ENCODE results near the gene NHEJ1. TPM values are rescaled to one million over a fixed set of nuclear protein-coding genes. Genes with fewer than 3 reads are reported as not detected.

The NHEJ1 gene
- total RNA-seq, 1 experiment from 2014 or later: 16.7 TPM

DNA sequence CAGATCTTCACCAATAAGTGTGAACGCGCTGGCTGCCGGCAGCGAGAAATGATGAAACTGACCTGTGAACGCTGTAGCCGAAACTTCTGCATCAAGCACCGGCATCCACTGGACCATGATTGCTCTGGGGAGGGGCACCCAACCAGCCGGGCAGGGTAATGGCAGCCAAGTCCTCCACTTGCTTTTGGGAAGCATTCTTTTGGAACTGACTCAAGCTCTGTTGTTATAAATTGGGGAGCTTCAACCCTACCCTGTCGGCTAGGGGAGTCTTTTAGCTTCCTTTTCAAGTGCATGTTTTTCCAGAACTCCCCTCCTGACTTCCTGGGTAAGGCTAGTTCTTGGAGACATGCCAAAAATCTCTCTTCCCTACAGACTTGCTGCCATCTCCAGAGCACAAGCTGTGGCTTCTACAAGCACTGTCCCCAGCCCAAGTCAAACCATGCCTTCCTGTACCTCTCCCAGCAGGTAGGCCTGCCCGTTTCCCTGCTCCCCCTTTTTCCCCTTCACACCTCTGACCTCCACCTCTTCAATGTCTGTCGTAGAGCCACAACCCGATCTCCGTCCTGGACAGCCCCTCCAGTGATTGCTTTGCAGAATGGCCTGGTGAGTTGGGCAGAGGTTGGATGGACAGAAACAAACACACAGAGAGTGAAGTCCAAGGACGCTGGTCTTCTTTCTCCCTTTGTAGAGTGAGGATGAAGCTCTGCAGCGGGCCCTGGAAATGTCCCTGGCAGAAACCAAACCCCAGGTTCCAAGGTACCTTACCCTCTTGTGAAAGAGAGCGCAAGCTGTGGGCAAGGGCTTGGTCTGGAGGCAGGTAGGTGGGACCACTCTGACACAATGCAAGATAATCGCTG is 47.5 kb upstream of the NHEJ1 start:
- Histone ChIP-seq H3K27ac (ENCODE audit: low read length) (no peak overlapping the region), H3K27me3 (ENCODE audit: low read length) (no peaks in the 10 kb centered on the region), H3F3A (ENCODE audit: low read length, unreplicated experiment) (no peaks in the 10 kb centered on the region), H3K4me2 (ENCODE audit: low read length) (peak overlapping the region; percentile 96), H3K36me3 (ENCODE audit: low read depth, low read length) (peaks cover 2% of the 10 kb centered on the region; the same call in 1 of the 2 replicates), H3K79me2 (ENCODE audit: low read length) (peaks cover 5% of the 10 kb centered on the region; the same call in 1 of the 2 replicates), H4K20me1 (ENCODE audit: low read length) (no peaks in the 10 kb centered on the region), H3K9me3 (ENCODE audit: low read length) (no peaks in the 10 kb centered on the region), H3K9ac (ENCODE audit: low read length) (no peak overlapping the region), H3K4me3 (ENCODE audit: low read length) (peak overlapping the region; percentile 66), H3K9me2 (replicated peaks; ENCODE audit: low read length) (no peaks in the 10 kb centered on the region), H3K4me1 (ENCODE audit: insufficient read depth, low read length) (peaks cover 20% of the 10 kb centered on the region), H2AFZ (ENCODE audit: low read length) (peak overlapping the region; percentile 61)
- DNase-seq: peak; percentile 38
- TF ChIP-seq EZH2phosphoT487 (IDR thresholded peaks at IDR 0.05; ENCODE audit: borderline replicate concordance, low read length) (no peak), EZH2 (IDR thresholded peaks at IDR 0.05; ENCODE audit: low read length, unreplicated experiment) (no peak)
- TF ChIP-seq, protein P1, sequence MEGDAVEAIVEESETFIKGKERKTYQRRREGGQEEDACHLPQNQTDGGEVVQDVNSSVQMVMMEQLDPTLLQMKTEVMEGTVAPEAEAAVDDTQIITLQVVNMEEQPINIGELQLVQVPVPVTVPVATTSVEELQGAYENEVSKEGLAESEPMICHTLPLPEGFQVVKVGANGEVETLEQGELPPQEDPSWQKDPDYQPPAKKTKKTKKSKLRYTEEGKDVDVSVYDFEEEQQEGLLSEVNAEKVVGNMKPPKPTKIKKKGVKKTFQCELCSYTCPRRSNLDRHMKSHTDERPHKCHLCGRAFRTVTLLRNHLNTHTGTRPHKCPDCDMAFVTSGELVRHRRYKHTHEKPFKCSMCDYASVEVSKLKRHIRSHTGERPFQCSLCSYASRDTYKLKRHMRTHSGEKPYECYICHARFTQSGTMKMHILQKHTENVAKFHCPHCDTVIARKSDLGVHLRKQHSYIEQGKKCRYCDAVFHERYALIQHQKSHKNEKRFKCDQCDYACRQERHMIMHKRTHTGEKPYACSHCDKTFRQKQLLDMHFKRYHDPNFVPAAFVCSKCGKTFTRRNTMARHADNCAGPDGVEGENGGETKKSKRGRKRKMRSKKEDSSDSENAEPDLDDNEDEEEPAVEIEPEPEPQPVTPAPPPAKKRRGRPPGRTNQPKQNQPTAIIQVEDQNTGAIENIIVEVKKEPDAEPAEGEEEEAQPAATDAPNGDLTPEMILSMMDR (conservative IDR thresholded peaks at IDR 0.05; ENCODE audit: low read depth, low read length): no peak
- intact Hi-C loops (cut with micrococcal nuclease): loop anchor here (1.0 kb wide), 2 partner anchors 9 to 48 kb away; partner anchors contain the start of gene NHEJ1
- CTCF ChIA-PET: interaction anchor here (0.7 kb wide), 1 partner anchor 522 kb away, joined by 4 read pairs; no protein-coding TSS in a partner anchor
- BruUV-seq (replicated peaks): no TSS peak
- ATAC-seq: no peak; the same call in 1 of the 2 replicates
- POLR2A ChIA-PET (ENCODE audit: unreplicated experiment): interaction anchor here (0.6 kb wide), 1 partner anchor 50 kb away, joined by 4 read pairs; no protein-coding TSS in a partner anchor

DNA sequence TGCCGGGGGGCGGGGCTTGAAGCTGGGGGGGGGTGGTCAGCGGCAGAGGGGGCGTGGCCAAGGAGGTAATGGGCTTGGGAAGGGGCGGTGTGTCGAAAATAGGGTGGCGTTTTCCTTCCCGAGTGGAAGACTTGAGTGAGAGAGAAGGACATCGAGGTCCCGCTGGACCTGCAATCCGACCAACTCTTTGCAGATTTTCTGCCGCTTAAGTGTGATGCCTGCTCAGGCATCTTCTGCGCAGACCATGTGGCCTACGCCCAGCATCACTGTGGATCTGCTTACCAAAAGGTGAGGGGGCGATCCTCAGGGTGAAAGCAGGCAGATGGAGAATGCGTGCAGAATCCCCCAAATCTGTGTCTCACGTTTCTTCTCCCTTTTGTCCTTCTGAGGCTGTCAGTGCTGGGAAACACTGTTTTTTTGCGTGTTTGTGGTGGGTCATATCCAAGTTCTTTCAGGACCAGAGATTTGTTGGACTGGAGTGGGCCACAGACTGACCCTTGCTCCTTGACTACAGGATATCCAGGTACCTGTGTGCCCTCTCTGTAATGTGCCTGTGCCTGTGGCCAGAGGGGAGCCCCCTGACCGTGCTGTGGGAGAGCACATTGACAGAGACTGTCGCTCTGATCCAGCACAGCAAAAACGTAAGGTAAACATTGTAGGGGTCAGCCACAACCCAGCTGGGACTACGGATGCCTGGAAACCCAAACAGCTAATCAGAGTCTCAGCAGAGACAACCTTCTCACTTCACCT is 46.7 kb upstream of the NHEJ1 start:
- no peaks in the 10 kb centered on the region for H3K27me3 ChIP-seq (ENCODE audit: low read length)
- peak overlapping the region; percentile 56 for H3K9ac ChIP-seq (ENCODE audit: low read length)
- H3K4me1 ChIP-seq (ENCODE audit: insufficient read depth, low read length): peaks cover 20% of the 10 kb centered on the region
- POLR2A ChIA-PET (ENCODE audit: unreplicated experiment): interaction anchor here (0.7 kb wide), 1 partner anchor 12 kb away, joined by 3 read pairs; no protein-coding TSS in a partner anchor
- peak overlapping the region; percentile 69 for H3K27ac ChIP-seq (ENCODE audit: low read length)
- TF ChIP-seq, protein P1 (conservative IDR thresholded peaks at IDR 0.05; ENCODE audit: low read depth, low read length): no peak
- TF ChIP-seq EZH2phosphoT487 (IDR thresholded peaks at IDR 0.05; ENCODE audit: borderline replicate concordance, low read length): no peak
- no peak for TF ChIP-seq EZH2 (IDR thresholded peaks at IDR 0.05; ENCODE audit: low read length, unreplicated experiment)
- peak overlapping the region; percentile 61 for H2AFZ ChIP-seq (ENCODE audit: low read length)
- no peaks in the 10 kb centered on the region; the same call in 1 of the 2 replicates for H3K36me3 ChIP-seq (ENCODE audit: low read depth, low read length)
- intact Hi-C loops (cut with micrococcal nuclease): loop anchor here (1.0 kb wide), 2 partner anchors 10 to 47 kb away; partner anchors contain the start of gene NHEJ1
- ATAC-seq (peak; percentile 26), DNase-seq (no peak)
- H3K4me2 ChIP-seq (ENCODE audit: low read length): peak overlapping the region; percentile 96
- no peaks in the 10 kb centered on the region for H3K9me2 ChIP-seq (replicated peaks; ENCODE audit: low read length)
- CTCF ChIA-PET: no interaction called here
- H3K4me3 ChIP-seq (ENCODE audit: low read length): peak overlapping the region; percentile 66
- no peaks in the 10 kb centered on the region for H3K9me3 ChIP-seq (ENCODE audit: low read length)
- peaks cover 5% of the 10 kb centered on the region; the same call in 1 of the 2 replicates for H3K79me2 ChIP-seq (ENCODE audit: low read length)
- H3F3A ChIP-seq (ENCODE audit: low read length, unreplicated experiment): no peaks in the 10 kb centered on the region
- BruUV-seq (replicated peaks): TSS peak; percentile 76
- no peaks in the 10 kb centered on the region for H4K20me1 ChIP-seq (ENCODE audit: low read length)

All from PC-3 (cell line).